B cell (primary cell): Measurements from ENCODE around the gene LIN37. TPM values are rescaled to one million over a fixed set of nuclear protein-coding genes. Genes with fewer than 3 reads are reported as not detected.
A peak's percentile ranks its signal among the peaks of the same experiment; 100 is the strongest.

Experiments used
- ATAC-seq: fragments of 200-7000 bp; cut with Tn5 transposase; one replicate; pipeline ENCODE4 v1.10.0; 2021; ENCODE audit warnings: low read depth, mild to moderate bottlenecking, moderate number of reproducible peaks, moderate library complexity
- CTCF ChIA-PET: fragments of 350-600 bp; sonication (Branson Sonifier 250); formaldehyde crosslinking; loops from one replicate; lab custom pipeline; 2021; ENCODE audit warnings: antibody characterized with exemption, inconsistent platforms; lab: Charles Lee
- POLR2A ChIA-PET: fragments of 350-600 bp; sonication (Branson Sonifier 250); formaldehyde crosslinking; loops from one replicate; lab custom pipeline; 2021; ENCODE audit warnings: antibody characterized with exemption; lab: Charles Lee
- DNase-seq: peaks from one replicate; pipeline ENCODE4 v3.0.0; 2013
- H2AFZ ChIP-seq: 2 replicates; pipeline ENCODE4 v1.6.1; 2012; ENCODE audit warnings: mild to moderate bottlenecking, low read depth, low read length; ENCODE audit not compliant: insufficient read depth, poor library complexity, severe bottlenecking
- H3K27ac ChIP-seq, 2 donors: 1 replicate in 1 of 2; 2 replicates in 1 of 2; pipeline ENCODE4 v1.5.1; 2012 to 2013; ENCODE audit warnings: low read length in 2 of 2, mild to moderate bottlenecking in 2 of 2, moderate library complexity in 1 of 2
- H3K27me3 ChIP-seq, 4 experiments: fragments of 200-600 bp in 1 of 4; sonication (generic) in 1 of 4; replicated peaks in 1 of 4; 1 replicate in 2 of 4; 2 replicates in 2 of 4; pipeline versions ENCODE4 v1.6.1 to v1.7.0; 2013 to 2016; ENCODE audit warnings: low read length in 3 of 4, mild to moderate bottlenecking in 2 of 4, mixed read lengths in 1 of 4, moderate library complexity in 1 of 4; ENCODE audit not compliant: insufficient read depth in 4 of 4, control insufficient read depth in 3 of 4; ENCODE audit errors: control extremely low read depth in 1 of 4
- H3K36me3 ChIP-seq, 2 experiments: replicated peaks in 1 of 2; 1 replicate in 1 of 2; 2 replicates in 1 of 2; pipeline versions ENCODE4 v1.6.1 to v1.7.1; 2013; ENCODE audit warnings: low read length in 1 of 2; ENCODE audit not compliant: insufficient read depth in 2 of 2, control insufficient read depth in 1 of 2; ENCODE audit errors: control extremely low read depth in 1 of 2, extremely low read depth in 1 of 2
- H3K4me1 ChIP-seq, 2 donors: fragments of 200-600 bp in 1 of 2; sonication (generic) in 1 of 2; 1 replicate in 1 of 2; 2 replicates in 1 of 2; pipeline versions ENCODE4 v1.5.1 to v1.6.1; 2013 to 2017; ENCODE audit warnings: low read length in 2 of 2; ENCODE audit not compliant: control insufficient read depth in 2 of 2, insufficient read depth in 2 of 2
- H3K4me2 ChIP-seq: replicated peaks from 2 replicates; pipeline ENCODE3; 2012; ENCODE audit warnings: mild to moderate bottlenecking, low read depth, low read length; ENCODE audit not compliant: poor library complexity, severe bottlenecking
- H3K4me3 ChIP-seq, 5 experiments: fragments of 200-600 bp in 1 of 5; sonication (generic) in 1 of 5; 1 replicate in 3 of 5; 2 replicates in 2 of 5; pipeline versions ENCODE4 v1.5.1 to v1.7.0; 2011 to 2016; ENCODE audit warnings: low read length in 4 of 5, mild to moderate bottlenecking in 4 of 5, low read depth in 2 of 5, control low read depth in 1 of 5, moderate library complexity in 1 of 5; ENCODE audit not compliant: insufficient read depth in 1 of 5; ENCODE audit errors: control extremely low read depth in 1 of 5, extremely low read depth in 1 of 5
- H3K79me2 ChIP-seq: fragments of 200-600 bp; sonication (generic); one replicate; pipeline ENCODE4 v1.6.0; 2016; ENCODE audit warnings: low read length; ENCODE audit not compliant: control insufficient read depth, insufficient read depth
- H3K9ac ChIP-seq: fragments of 200-600 bp; sonication (generic); 2 replicates; pipeline ENCODE4 v1.6.1; 2017; ENCODE audit warnings: mild to moderate bottlenecking, low read length, moderate library complexity
- H3K9me3 ChIP-seq, 3 donors: one replicate each; pipeline versions ENCODE4 v1.6.1 to v1.7.1; 2013; ENCODE audit warnings: low read length in 2 of 3; ENCODE audit not compliant: control insufficient read depth in 2 of 3, insufficient read depth in 1 of 3; ENCODE audit errors: control extremely low read depth in 1 of 3
- H4K20me1 ChIP-seq: 2 replicates; pipeline ENCODE4 v1.6.0; 2012; ENCODE audit warnings: mild to moderate bottlenecking, low read length; ENCODE audit not compliant: insufficient read depth, control insufficient read depth, poor library complexity, severe bottlenecking
- H3K27ac Mint-ChIP-seq: one replicate; pipeline ENCODE4 v1.8.0; 2021; ENCODE audit warnings: mixed read lengths
- H3K27me3 Mint-ChIP-seq: one replicate; pipeline ENCODE4 v1.8.0; 2021; ENCODE audit warnings: mixed read lengths
- H3K4me1 Mint-ChIP-seq: one replicate; pipeline ENCODE4 v1.8.0; 2021; ENCODE audit warnings: mixed read lengths
- H3K4me3 Mint-ChIP-seq: one replicate; pipeline ENCODE4 v1.8.0; 2021; ENCODE audit warnings: mixed read lengths
- H3K9me3 Mint-ChIP-seq: one replicate; pipeline ENCODE4 v1.8.0; 2022; ENCODE audit warnings: mixed read lengths; ENCODE audit not compliant: insufficient read depth
- EZH2 ChIP-seq: IDR thresholded peaks from 2 replicates; pipeline ENCODE4 v1.6.1; 2012; ENCODE audit warnings: borderline replicate concordance, low read depth, mild to moderate bottlenecking, moderate library complexity, low read length; ENCODE audit not compliant: insufficient read depth, poor library complexity, severe bottlenecking
- WGBS: methylation state at CpG from one replicate; pipeline ENCODE4 v1.1.5; 2013; ENCODE audit warnings: missing lambda C conversion rate; ENCODE audit not compliant: insufficient coverage; 5-methylcytosine and 5-hydroxymethylcytosine counted together
- intact Hi-C: fragments of 100-400 bp; cut with micrococcal nuclease; formaldehyde crosslinking; loops from one replicate; pipeline ENCODE4 v1.10.0; 2022
- polyA plus RNA-seq: library from polyadenylated mRNA; depleted of rRNA; stranded (reverse); fragments of >200 nt; gene quantifications from 2 replicates; pipeline ENCODE4 v1.2.3, GENCODE V29; 2012
- total RNA-seq, 2 donors: library from RNA; stranded (reverse); fragments of 120-200 nt in 1 of 2; gene quantifications; 1 replicate in 1 of 2; 2 replicates in 1 of 2; pipeline versions ENCODE4 v1.2.3 to v1.2.4, GENCODE V29; 2013 to 2022
- TF ChIP-seq, protein P1 (sequence below): fragments of 200-600 bp; IDR thresholded peaks from one replicate; pipeline ENCODE4 v1.8.0; 2022; ENCODE audit warnings: antibody characterized with exemption, mild to moderate bottlenecking

Gene LIN37
- total and polyA plus RNA-seq, 2 donors (not counting 1 experiment from before 2014, with no cell fraction given) = 22.3 to 64.1 TPM

DNA sequence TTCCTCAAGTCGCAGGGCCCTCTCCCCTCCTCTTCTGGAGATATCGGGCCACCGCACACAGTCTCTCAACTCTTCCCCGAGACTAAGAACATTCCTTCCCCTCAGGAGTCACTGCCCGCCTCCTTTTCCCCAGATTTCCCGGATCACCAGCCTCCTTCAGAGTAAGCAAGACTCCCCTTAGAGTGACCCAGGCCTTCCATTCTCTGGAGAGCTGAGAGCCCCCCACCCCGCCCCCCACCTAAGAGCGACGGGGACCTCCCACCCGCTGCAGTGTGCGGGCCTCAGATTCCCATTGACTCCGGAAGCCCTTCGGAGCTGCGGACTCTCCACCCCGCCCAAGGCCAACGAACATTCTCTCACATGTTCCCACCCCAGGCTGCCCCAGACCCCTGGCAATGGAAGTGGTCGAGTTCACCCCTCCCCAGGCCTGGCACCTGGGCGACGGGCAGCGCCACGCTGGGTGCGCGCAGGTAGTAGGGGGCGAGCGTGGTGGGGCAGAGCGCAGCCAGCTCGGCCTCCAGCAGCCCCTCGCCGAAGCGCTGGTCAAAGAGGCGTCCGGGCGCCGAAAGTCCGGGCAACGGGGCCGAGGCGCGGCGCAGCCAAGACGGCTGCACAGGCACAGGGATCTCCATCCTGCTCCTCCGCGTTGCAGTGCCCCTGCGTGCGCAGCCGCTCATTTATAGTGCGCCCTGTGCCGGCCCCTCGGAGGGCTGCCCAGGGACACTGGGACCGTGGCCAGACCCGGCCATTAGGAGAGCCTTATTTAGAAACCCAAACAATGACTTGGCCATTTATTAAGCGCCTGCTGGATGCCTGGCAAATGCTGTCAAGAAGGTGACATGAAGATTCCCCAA lies 8.2 kb downstream of the LIN37 start, which contains the start of gene HSPB6:
TSS of gene HSPB6 (minus strand) at position 653 of the 854 bp plus-strand sequence. CDS start at position 632, 21 bp downstream.
- Histone ChIP-seq H4K20me1 (peaks cover 4% of the 10 kb centered on the region), H3K36me3 (peaks cover 0 to 29% of the 10 kb centered on the region in 2 experiments), H3K4me2 (peak within 1 kb of the TSS; percentile 98), H3K27ac (peak within 1 kb of the TSS in 1 of 2 donors; percentile 96), H3K4me1 (peaks cover 24 to 35% of the 10 kb centered on the region in 2 donors), H2AFZ (peak within 1 kb of the TSS; percentile 89), H3K4me3 (peak within 1 kb of the TSS; percentile 85 to 99 (median 94)), H3K27me3 (peaks cover 0 to 26% (median 10%) of the 10 kb centered on the region in 4 experiments), H3K9ac (peak within 1 kb of the TSS; percentile 96), H3K9me3 (peaks cover 0 to 10% (median 0%) of the 10 kb centered on the region in 3 donors), H3K79me2 (peaks cover 23% of the 10 kb centered on the region)
- ChIA-PET CTCF (interaction anchor here (1.3 kb wide), 1 partner anchor 16 kb away, joined by 3 read pairs; no protein-coding TSS in a partner anchor), POLR2A (interaction anchor here (1.1 to 2.2 kb wide), 4 partner anchors 8 to 16 kb away, joined by 7 to 17 read pairs (median 9); partner anchors contain the start of genes LIN37, PSENEN and U2AF1L4)
- Mint-ChIP-seq H3K9me3 (no peaks in the 10 kb centered on the region), H3K4me3 (peak within 1 kb of the TSS; percentile 99), H3K4me1 (peaks cover 34% of the 10 kb centered on the region), H3K27ac (peak within 1 kb of the TSS; percentile 99), H3K27me3 (peaks cover 17% of the 10 kb centered on the region)
- intact Hi-C loops = loop anchor here (5.0 kb wide), 1 partner anchor 64 kb away; no protein-coding TSS in a partner anchor
- peak; percentile 47 for TF ChIP-seq EZH2
- TF ChIP-seq, protein P1, sequence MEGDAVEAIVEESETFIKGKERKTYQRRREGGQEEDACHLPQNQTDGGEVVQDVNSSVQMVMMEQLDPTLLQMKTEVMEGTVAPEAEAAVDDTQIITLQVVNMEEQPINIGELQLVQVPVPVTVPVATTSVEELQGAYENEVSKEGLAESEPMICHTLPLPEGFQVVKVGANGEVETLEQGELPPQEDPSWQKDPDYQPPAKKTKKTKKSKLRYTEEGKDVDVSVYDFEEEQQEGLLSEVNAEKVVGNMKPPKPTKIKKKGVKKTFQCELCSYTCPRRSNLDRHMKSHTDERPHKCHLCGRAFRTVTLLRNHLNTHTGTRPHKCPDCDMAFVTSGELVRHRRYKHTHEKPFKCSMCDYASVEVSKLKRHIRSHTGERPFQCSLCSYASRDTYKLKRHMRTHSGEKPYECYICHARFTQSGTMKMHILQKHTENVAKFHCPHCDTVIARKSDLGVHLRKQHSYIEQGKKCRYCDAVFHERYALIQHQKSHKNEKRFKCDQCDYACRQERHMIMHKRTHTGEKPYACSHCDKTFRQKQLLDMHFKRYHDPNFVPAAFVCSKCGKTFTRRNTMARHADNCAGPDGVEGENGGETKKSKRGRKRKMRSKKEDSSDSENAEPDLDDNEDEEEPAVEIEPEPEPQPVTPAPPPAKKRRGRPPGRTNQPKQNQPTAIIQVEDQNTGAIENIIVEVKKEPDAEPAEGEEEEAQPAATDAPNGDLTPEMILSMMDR = no peak
- no peak for ATAC-seq
- DNase-seq = peak; percentile 32
- WGBS = 10% methylated on average over 50 of the region's 52 CpGs
